DMS53 treated with DMSO at 0.1 percent for 48 hours (cell line): ENCODE measurements around the gene PARD6B.
A peak's percentile ranks its signal among the peaks of the same experiment; 100 is the strongest.
"Not testable (repeated sequence)": the region's sequence is repeated elsewhere in the genome, so short reads cannot be mapped to it uniquely, and the experiment has no call there.

Experiments used
- DNase-seq: peaks from one replicate; lab custom pipeline; 2025; ENCODE audit not compliant: unreplicated experiment; lab: John Stamatoyannopoulos, UW

PARD6B gene

DNA sequence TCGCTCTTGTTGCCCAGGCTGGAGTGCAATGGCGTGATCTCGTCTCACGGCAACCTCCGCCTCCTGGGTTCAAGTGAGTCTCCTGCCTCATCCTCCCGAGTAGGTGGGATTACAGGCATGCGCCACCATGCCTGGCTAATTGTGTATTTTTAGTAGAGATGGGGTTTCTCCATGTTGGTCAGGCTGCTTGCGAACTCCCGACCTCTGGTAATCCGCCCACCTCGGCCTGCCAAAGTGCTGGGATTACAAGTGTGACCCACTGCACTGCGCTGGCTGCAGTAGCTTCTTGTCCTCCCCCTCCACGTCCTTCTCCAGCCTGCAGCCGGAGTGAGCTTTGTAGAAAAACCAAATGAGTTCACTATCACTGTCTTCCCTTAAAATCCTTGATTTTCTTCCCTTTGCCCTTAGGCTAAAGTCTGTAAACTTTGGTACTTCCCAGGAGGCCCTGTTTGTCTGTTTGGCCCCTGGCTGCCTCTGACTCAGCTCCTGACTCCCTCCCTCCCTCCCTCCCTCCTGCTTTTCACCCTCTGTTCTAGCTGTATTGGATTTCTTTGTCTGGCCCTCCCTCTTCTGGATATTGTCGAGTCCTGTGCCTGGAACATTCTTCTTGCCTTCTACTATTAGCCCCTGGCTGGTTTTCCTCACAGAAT lies 12.9 kb downstream of the PARD6B start:
- peak; percentile 41 for DNase-seq

GRCh38 chr20:50745634-50746137 lies 14.3 kb downstream of the PARD6B start:
- DNase-seq: no peak

DNA sequence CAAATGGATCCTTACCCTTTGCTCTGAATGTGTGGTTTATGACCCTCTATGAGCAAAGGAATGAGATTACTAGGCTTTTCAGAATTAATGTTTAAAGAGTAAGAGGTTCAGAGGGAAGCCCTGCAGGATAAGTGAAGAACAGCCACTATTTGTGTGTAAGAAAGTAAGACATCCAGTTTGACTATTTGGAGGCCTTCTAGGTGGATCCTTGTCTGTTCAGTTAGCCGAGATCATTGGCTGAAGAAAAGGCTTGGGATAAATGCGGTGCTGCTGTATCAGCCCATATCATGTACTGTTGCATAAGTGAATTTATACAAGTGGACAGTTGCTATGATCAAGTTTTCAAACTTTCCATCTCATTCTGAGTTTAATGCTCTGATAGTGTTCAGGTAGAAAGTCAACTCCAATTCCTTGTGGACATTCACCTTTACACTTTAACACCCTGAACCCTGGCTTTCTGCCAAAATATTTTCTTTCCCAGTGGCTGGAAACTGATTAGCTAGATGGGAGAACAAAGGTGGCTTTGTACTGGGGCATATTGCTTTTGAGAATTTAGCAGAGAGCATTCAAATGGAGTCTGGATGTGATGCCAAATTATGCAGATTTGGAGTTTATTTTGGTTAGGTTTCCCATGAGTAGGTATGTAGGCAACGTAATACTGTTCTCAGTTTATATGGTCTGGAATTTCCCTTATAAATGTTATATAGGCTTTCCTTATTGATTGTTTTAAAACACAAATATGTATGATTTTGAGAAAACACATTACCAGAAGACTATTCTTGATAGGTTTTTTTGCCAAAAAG lies 15.0 kb downstream of the PARD6B start:
- no peak for DNase-seq

GRCh38 chr20:50747275-50747674 lies 15.9 kb downstream of the PARD6B start:
- no peak for DNase-seq

DNA sequence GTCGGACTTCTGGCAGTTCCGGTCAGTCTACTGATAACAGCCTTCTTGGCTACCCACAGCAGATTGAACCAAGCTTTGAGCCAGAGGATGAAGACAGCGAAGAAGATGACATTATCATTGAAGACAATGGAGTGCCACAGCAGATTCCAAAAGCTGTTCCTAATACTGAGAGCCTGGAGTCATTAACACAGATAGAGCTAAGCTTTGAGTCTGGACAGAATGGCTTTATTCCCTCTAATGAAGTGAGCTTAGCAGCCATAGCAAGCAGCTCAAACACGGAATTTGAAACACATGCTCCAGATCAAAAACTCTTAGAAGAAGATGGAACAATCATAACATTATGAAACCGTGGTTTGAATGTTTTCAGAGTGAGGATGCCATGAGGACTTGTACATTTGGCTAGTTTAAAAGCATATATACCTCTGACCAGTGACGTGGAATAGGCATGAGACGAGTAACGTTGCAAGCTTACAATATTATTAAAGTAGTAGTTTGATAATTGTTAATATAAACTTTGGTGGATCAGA lies 18.8 kb downstream of the PARD6B start:
- DNase-seq: no peak

GRCh38 chr20:50753152-50753551 lies 21.8 kb downstream of the PARD6B start:
- no peak for DNase-seq

DNA sequence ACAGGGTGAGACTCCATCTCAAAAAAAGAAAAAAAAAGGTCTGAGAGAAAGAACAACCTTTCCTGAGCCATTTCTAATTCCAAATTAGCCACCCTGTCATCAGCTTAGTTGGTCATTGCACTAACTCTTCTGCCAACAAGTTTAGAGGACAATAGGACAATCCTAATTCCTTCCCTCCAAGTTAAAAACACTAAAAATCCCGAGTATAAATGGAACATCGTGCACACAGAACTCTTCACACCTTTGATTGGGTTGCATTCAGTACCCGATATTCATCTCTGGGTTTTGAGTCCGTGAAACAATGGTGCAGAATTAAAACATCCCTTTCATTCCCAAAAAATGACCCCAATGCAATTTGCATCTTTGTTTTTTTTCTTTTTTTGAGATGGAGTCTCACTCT lies 23.0 kb downstream of the PARD6B start:
- no peak for DNase-seq

- DNase-seq: no peak
Measured at GRCh38 chr20:50756447-50756846, 25.1 kb downstream of the PARD6B start.

DNA sequence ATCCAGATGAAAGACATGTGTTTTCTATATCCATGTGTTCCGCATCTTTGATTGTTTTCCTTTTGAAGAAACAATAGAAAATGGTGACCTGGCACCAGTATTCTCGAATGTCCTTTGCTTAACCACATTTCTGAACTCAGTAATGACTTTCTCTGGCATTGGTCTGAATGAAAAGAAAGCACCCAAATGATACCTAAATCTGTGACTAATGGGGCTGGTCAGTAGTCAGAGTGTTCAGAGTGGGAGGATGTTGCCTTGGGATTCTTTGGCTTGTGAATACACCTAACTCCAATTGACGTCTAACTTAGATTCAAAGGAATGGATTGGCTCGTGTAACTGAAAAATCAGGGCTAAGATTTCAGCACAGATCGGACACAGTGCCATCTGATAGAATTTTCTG lies 27.1 kb downstream of the PARD6B start:
- DNase-seq: no peak

DNA sequence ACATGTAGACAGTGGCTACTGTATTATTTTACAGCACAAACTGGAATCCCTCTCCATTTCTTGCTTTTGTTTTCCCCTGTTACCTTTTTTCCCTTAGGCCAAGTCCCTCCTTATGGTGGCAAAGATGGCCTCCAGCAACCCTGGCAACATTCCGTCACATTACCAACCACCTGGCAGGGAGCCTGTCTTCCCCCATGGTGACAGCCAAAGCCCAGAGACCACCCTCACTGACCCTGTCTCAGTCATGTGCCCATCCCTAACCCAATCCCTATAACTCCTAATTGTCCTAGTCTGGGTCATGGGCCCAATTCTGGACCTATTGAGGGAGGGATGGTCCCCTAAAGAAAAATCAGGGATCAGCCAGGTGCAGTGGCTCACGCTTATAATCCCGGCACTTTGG lies 27.6 kb downstream of the PARD6B start:
- no peak for DNase-seq

DNA sequence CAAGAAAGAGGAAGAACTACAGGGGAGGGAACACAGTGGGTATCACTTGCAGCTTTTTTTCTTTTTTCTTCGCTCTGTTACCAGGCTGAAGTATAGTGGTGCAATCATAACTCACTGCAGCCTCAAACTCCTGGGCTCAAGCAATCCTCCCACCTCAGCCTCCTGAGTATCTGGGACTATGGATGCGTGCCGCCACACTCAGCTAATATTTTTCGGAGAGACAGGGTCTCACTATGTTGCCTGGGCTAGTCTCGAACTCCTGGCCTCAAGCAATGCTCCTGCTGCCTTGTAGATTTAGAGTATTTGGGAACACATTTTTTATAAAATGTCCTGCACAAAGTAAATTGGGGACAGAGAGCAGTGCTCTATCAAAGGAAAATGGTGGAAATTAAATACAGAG lies 28.3 kb downstream of the PARD6B start:
- DNase-seq: no peak

DNA sequence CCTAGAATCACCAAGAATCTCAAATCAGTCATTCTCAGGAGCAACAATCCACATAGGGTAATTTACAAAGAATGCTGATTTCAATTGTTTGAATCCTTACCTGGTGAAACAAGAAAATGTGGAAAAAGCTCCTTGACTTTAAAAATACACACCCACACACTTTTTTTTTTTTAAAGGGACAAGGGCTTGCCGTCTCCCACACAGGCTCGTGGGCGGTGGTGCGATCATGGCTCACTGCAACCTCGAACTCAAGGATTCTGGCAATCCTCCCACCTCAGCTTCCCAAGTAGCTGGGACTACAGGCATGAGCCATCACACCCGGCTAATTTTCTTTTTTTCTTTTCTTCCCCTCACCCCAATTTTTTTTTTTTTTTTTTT lies 30.7 kb downstream of the PARD6B start:
- no peak for DNase-seq

DNA sequence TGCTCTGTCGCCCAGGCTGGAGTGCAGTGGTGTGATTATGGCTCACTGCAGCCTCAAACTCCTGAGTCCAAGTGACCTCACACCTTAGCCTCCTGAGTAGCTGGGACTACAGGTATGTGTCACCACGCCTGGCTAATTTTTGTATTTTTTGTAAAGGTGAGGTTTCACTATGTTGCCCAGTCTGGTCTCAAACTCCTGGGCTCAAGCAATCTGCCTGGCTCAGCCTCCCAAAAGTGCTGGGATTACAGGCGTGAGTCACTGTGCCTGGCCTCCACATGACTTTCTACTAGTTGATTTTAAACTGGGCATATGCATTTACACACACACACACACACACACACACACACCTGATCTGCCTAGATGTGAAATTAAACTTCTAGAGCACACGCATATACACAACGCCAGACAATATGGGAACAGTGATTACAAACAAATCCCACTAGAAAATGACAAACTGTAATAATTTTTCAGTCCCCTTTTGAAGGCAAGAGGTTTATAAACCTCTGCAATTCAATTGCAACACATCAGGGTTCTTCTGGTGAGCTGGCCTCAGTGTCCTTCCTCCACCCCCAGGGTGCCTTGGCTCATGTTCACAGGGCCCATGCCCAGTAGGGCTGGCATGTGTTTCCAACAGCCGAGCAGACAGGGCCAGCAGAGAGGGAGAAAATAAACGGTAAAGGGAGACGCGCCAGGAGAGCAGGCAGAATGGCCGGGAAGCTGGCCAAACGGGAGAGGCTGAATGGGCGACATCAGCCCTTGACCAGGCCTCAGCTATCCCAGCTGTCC lies 31.2 kb downstream of the PARD6B start:
- DNase-seq: no peak

- peak; percentile 50 for DNase-seq
Measured at GRCh38 chr20:50763550-50764458, 32.4 kb downstream of the PARD6B start.

DNA sequence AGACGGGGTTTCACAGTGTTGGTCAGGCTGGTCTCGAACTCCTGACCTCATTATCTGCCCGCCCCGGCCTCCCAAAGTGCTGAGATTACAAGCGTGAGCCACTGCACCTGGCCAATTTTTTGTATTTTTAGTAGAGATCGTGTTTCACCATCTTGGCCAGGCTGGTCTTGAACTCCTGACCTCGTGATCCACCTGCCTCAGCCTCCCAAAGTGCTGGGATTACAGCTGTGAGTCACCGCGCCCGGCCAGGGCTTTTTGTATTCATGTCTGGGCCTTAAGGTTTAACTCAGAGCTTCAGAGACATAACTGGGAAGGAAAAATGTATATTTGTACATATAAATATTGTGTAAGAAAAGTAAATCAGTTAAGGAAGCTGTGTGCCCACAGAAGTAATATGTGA lies 33.9 kb downstream of the PARD6B start:
- not testable (repeated sequence) for DNase-seq

DNA sequence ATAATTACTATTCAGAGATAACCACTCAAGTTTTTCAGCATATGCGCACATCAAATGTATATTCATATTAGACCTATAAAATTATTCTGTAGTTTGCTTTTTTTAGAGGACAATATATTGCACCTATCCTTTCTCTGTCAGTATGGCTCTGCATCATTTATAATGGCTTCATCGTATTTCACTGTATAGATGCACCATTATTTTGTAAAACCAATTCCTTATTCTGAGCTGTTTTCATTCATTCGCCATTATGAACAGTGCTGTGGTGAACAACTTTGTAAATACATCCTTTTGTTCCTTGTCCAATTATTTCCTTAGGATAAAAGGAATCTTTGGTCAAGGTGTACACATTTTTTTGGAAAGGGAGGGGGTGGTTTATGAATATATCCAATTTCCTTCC lies 34.3 kb downstream of the PARD6B start:
- DNase-seq: no peak

GRCh38 chr20:50766955-50767809 lies 35.8 kb downstream of the PARD6B start:
- DNase-seq: not testable (repeated sequence)

- not testable (repeated sequence) for DNase-seq
Measured at GRCh38 chr20:50768991-50769390, 37.6 kb downstream of the PARD6B start.

GRCh38 chr20:50769551-50770085 lies 38.2 kb downstream of the PARD6B start:
- not testable (repeated sequence) for DNase-seq
